GM19397 (cell line): ENCODE results near the gene CRX.
"Not testable (repeated sequence)": the region's sequence is repeated elsewhere in the genome, so short reads cannot be mapped to it uniquely, and the experiment has no call there.

Experiments used
- ATAC-seq: cut with Tn5 transposase; IDR thresholded peaks from one replicate; pipeline ENCODE4 v1.9.1; 2021; ENCODE audit warnings: mild to moderate bottlenecking, moderate library complexity; ENCODE audit not compliant: unreplicated experiment

The CRX gene

GRCh38 chr19:47803148-47803547 lies 18.6 kb upstream of the CRX start:
- ATAC-seq: not testable (repeated sequence)

DNA sequence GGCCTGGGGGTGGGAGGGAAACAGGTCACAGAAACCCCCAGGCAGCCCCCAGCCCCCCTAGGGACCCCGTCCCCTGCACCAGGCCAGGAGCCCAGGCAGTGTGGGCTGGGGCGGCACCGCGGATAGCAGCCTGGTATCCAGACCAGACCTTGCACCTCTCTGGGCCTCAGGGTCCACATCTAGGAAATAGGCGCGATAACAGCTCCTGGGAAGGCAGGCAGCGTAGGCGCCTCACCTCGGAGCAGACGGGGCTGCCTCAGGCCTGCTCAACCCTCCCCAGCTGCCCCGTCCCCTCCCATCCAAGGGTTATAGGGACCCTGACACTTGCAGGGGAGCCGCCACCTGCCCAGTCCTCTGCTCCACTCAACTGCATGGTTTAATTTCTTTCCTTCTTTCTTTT lies 18.1 kb upstream of the CRX start:
- ATAC-seq: not testable (repeated sequence)

DNA sequence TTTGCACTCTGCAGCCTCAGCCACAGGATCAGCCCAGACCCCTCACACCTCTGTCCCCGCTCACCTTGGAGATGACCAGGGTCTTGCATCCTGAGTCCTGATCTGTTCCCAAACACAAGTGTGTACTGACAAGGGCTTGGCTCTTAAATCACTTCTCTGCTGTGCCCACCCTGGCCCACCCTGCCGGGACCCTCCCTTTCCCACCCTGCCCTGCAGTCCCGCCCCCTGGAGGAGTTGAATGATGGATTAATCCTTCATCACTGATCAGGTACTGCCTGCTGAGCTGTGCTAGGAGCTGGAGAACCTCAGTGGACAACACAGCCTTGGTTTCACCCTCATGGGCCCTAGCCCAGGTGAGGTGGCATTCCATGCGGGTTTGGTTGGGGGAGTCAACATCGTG lies 17.3 kb upstream of the CRX start, which contains the start of gene TPRX1:
Gene TPRX1 (minus strand): TSS at position 101 of the 400 bp plus-strand sequence. CDS start 12 bp downstream, at position 89.
- ATAC-seq: not testable (repeated sequence)

DNA sequence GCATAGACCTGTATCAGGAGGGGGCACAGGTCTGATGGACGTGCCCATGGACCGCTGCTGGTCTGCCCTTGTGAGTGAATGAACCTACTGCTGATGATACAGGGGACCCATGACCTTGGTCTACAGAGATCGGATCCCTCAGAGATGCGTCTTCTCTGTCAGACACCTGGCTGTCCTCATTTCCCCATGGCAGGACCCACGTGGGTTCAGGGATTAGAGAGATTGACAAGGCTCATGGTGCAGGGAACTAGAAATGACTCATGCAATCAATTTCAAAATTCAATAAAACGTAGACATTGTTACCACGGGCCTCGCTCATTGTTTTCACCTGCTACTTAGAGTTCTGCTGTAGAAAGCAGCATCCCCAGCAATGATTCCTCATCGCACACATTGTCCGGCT lies 16.4 kb upstream of the CRX start:
- ATAC-seq: no peak

DNA sequence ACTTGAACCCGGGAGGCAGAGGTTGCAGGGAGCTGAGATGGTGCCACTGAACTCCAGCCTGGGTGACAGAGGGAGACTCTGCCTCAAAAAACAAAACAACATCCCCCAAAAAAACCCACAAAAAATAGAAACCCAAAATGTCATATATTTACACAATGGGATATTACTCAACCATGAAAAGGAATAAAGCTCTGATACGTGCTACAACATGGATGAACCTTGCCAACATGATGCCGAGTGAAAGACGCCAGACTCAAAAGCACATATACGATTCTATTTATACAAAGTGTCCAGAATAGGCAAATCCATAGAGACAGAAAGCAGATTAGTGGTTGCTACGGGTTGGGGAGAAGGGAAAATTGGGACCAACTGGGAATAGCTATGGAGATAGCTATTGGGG lies 15.3 kb upstream of the CRX start:
- no peak for ATAC-seq

DNA sequence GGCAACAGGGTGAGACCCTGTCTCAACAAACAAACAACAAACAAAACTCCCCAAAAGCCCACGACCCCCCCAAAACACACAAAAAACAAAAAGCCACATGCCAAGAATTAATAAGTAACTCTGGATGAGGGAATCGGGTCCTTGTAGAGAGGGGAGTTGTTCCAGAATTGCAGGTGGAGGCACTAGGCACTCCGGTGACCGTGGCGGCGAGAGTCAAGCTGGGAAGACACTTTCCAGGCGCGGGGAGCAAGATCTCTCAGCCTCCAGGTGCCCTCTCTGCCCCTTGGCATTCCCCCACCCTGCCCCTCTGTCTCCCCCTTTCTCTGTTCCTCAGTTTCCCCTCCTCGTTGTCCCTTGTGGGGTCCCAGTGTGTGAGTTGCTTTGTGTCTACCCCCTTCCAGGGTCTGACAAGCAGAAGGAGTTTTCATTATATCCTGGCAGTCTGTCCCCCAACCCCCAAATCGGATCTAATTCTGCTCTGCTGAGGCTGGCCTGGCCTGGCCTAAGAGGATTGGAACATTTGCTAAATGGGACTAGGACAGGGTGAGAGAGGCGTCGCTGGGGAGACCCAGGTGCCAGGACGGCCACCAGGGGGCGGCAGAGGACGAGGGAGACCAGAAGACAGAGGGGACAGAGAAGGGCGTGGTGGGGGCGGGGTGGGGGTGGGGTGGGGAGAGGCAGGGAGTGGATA lies 8.3 kb upstream of the CRX start:
- ATAC-seq: no peak

GRCh38 chr19:47813995-47814328 lies 7.8 kb upstream of the CRX start:
- ATAC-seq: no peak

DNA sequence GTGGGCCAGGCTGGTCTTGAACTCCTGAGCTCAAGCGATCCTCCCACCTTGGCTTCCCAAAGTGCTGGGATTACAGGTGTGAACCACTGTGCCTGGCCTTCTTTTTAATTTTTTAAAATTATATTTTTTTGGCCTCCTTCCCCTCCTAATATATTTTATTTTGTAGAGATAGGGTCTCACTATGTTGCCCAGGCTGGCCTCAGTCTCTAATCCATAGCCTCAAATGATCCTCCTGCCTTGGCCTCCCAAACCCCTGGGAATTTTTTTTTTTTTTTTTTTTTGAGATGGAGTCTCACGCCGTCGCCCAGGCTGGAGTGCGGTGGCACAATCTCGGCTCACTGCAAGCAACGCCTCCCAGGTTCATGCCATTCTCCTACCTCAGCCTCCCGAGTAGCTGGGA lies 5.5 kb upstream of the CRX start:
- not testable (repeated sequence) for ATAC-seq

DNA sequence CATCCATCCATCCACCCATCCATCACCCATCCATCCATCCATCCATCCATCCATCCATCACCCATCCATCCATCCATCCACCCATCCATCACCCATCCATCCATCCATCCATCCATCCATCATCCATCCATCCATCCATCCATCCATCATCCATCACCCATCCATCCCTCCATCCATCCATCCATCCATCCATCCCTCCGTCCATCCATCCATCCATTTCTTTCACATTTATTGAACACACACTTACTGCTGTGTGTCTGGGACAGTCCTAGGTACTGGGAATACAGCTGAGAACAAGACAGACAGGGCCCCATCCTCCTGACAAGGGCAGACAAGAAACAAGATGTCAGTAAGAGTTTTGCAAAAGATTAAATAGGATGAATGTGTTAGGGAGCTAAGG lies 3.5 kb upstream of the CRX start:
- not testable (repeated sequence) for ATAC-seq

- ATAC-seq: no peak
Observed at GRCh38 chr19:47819858-47820257, 1.9 kb upstream of the CRX start.

- no peak for ATAC-seq
Observed at GRCh38 chr19:47820410-47820809, 1.3 kb upstream of the CRX start.

GRCh38 chr19:47824396-47824795 lies 2.7 kb downstream of the CRX start:
- no peak for ATAC-seq

GRCh38 chr19:47826800-47827199 lies 5.1 kb downstream of the CRX start:
- no peak for ATAC-seq

- no peak for ATAC-seq
Observed at GRCh38 chr19:47832723-47833122, 11.0 kb downstream of the CRX start.

DNA sequence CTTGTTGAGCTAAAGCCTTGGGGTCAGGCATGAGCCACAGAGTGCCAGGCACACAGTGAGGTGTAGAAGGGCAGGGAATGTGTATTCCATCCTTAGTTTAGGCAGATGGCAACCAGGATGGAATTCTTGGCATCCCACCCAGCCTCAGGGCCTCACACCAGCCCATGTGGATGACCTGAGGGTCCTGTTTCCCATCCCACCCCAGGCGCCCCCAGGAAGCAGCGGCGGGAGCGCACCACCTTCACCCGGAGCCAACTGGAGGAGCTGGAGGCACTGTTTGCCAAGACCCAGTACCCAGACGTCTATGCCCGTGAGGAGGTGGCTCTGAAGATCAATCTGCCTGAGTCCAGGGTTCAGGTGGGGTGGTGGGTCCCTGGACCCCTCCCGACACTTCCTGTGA lies 14.3 kb downstream of the CRX start:
- no peak for ATAC-seq

- no peak for ATAC-seq
Observed at GRCh38 chr19:47839411-47839810, 17.7 kb downstream of the CRX start.

GRCh38 chr19:47839913-47840312 lies 18.2 kb downstream of the CRX start:
- ATAC-seq: no peak

- ATAC-seq: no peak
Observed at GRCh38 chr19:47842941-47843340, 21.2 kb downstream of the CRX start.

GRCh38 chr19:47848425-47848822 lies 26.7 kb downstream of the CRX start:
- ATAC-seq: no peak

- no peak for ATAC-seq
Observed at GRCh38 chr19:47848823-47849473, 27.2 kb downstream of the CRX start.

GRCh38 chr19:47853003-47853402 lies 31.3 kb downstream of the CRX start:
- ATAC-seq: no peak

- ATAC-seq: no peak
Observed at GRCh38 chr19:47854459-47854858, 32.7 kb downstream of the CRX start.

- not testable (repeated sequence) for ATAC-seq
Observed at GRCh38 chr19:47858231-47858630, 36.5 kb downstream of the CRX start.
